ENCODE results near the gene VAV3. TPM values are rescaled to one million over a fixed set of nuclear protein-coding genes. Genes with fewer than 3 reads are reported as not detected.

The VAV3 gene
- total RNA-seq, 1 experiment from 2014 or later: 0.57 TPM

- Mint-ChIP-seq H3K4me1 (ENCODE audit: low read depth, unreplicated experiment) (no peaks in the 10 kb centered on the region), H3K36me3 (ENCODE audit: insufficient read depth, unreplicated experiment) (no peaks in the 10 kb centered on the region), H3K9me3 (ENCODE audit: unreplicated experiment) (peaks cover 9% of the 10 kb centered on the region), H3K27ac (ENCODE audit: unreplicated experiment) (no peak overlapping the region), H3K27me3 (ENCODE audit: insufficient read depth, unreplicated experiment) (peaks cover 4% of the 10 kb centered on the region), H3K4me3 (ENCODE audit: unreplicated experiment) (no peak overlapping the region)
- Histone ChIP-seq H3K9me3 (no peaks in the 10 kb centered on the region), H3K4me1 (no peaks in the 10 kb centered on the region), H3K27me3 (replicated peaks; ENCODE audit: control insufficient read depth, insufficient read depth, low read length) (no peaks in the 10 kb centered on the region), H3K36me3 (ENCODE audit: control insufficient read depth, insufficient read depth, low read length) (no peaks in the 10 kb centered on the region), H3K4me3 (ENCODE audit: low read depth, low read length) (no peak overlapping the region)
- no peak for DNase-seq
- intact Hi-C loops (cut with micrococcal nuclease; ENCODE audit: unreplicated experiment): no loop called here
- POLR2A ChIA-PET: no interaction called here
- TF ChIP-seq CTCF (IDR thresholded peaks at IDR 0.05; ENCODE audit: insufficient read depth in 1 of 2, low read depth in 1 of 2, low read length in 1 of 2, severe bottlenecking in 1 of 2, unreplicated experiment in 1 of 2): no peak
- BruUV-seq (replicated peaks): no TSS peak
- CTCF ChIA-PET: no interaction called here
Observed at GRCh38 chr1:107867422-107867821, 97.6 kb downstream of the VAV3 start.

GRCh38 chr1:107866870-107867269 lies 98.1 kb downstream of the VAV3 start:
- peaks cover 9% of the 10 kb centered on the region for H3K9me3 Mint-ChIP-seq (ENCODE audit: unreplicated experiment)
- Histone ChIP-seq H3K27me3 (replicated peaks; ENCODE audit: control insufficient read depth, insufficient read depth, low read length) (no peaks in the 10 kb centered on the region), H3K4me1 (no peaks in the 10 kb centered on the region), H3K4me3 (ENCODE audit: low read depth, low read length) (no peak overlapping the region), H3K9me3 (no peaks in the 10 kb centered on the region), H3K36me3 (ENCODE audit: control insufficient read depth, insufficient read depth, low read length) (no peaks in the 10 kb centered on the region)
- no peak overlapping the region for H3K4me3 Mint-ChIP-seq (ENCODE audit: unreplicated experiment)
- H3K27ac Mint-ChIP-seq (ENCODE audit: unreplicated experiment): no peak overlapping the region
- H3K27me3 Mint-ChIP-seq (ENCODE audit: insufficient read depth, unreplicated experiment): peaks cover 4% of the 10 kb centered on the region
- CTCF ChIA-PET: no interaction called here
- H3K4me1 Mint-ChIP-seq (ENCODE audit: low read depth, unreplicated experiment): no peaks in the 10 kb centered on the region
- intact Hi-C loops (cut with micrococcal nuclease; ENCODE audit: unreplicated experiment): no loop called here
- no peaks in the 10 kb centered on the region for H3K36me3 Mint-ChIP-seq (ENCODE audit: insufficient read depth, unreplicated experiment)
- no peak for DNase-seq
- BruUV-seq (replicated peaks): no TSS peak
- POLR2A ChIA-PET: no interaction called here
- TF ChIP-seq CTCF (IDR thresholded peaks at IDR 0.05; ENCODE audit: insufficient read depth in 1 of 2, low read depth in 1 of 2, low read length in 1 of 2, severe bottlenecking in 1 of 2, unreplicated experiment in 1 of 2): no peak

GRCh38 chr1:107865627-107866026 lies 99.4 kb downstream of the VAV3 start:
- H3K36me3 Mint-ChIP-seq (ENCODE audit: insufficient read depth, unreplicated experiment): no peaks in the 10 kb centered on the region
- H3K27me3 Mint-ChIP-seq (ENCODE audit: insufficient read depth, unreplicated experiment): peaks cover 3% of the 10 kb centered on the region
- ChIA-PET CTCF (no interaction called here), POLR2A (no interaction called here)
- peaks cover 6% of the 10 kb centered on the region for H3K9me3 Mint-ChIP-seq (ENCODE audit: unreplicated experiment)
- DNase-seq: no peak
- Histone ChIP-seq H3K27me3 (replicated peaks; ENCODE audit: control insufficient read depth, insufficient read depth, low read length) (no peaks in the 10 kb centered on the region), H3K4me3 (ENCODE audit: low read depth, low read length) (no peak overlapping the region), H3K9me3 (no peaks in the 10 kb centered on the region), H3K4me1 (no peaks in the 10 kb centered on the region), H3K36me3 (ENCODE audit: control insufficient read depth, insufficient read depth, low read length) (no peaks in the 10 kb centered on the region)
- TF ChIP-seq CTCF (IDR thresholded peaks at IDR 0.05; ENCODE audit: insufficient read depth in 1 of 2, low read depth in 1 of 2, low read length in 1 of 2, severe bottlenecking in 1 of 2, unreplicated experiment in 1 of 2): no peak
- intact Hi-C loops (cut with micrococcal nuclease; ENCODE audit: unreplicated experiment): no loop called here
- H3K27ac Mint-ChIP-seq (ENCODE audit: unreplicated experiment): no peak overlapping the region
- no peak overlapping the region for H3K4me3 Mint-ChIP-seq (ENCODE audit: unreplicated experiment)
- H3K4me1 Mint-ChIP-seq (ENCODE audit: low read depth, unreplicated experiment): no peaks in the 10 kb centered on the region
- no TSS peak for BruUV-seq (replicated peaks)

Measured in Caco-2 (cell line).